MM.1S (cell line): ENCODE results near the gene SORT1.

ENCODE experiments used
- DNase-seq: peaks from one replicate; pipeline ENCODE4 v3.0.0-alpha.2; 2015
- H2AFZ ChIP-seq: fragments of 300-600 bp; sonication (generic); 2 replicates; pipeline ENCODE4 v1.6.0; 2016; ENCODE audit warnings: antibody characterized with exemption, low read length
- H3F3A ChIP-seq: fragments of 300-600 bp; sonication (generic); 2 replicates; pipeline ENCODE4 v1.6.1; 2016; ENCODE audit warnings: mild to moderate bottlenecking, antibody characterized with exemption, low read length, moderate library complexity, mixed read lengths; ENCODE audit not compliant: insufficient read depth
- H3K27ac ChIP-seq: fragments of 300-600 bp; sonication (generic); 2 replicates; pipeline ENCODE4 v1.5.1; 2016; ENCODE audit warnings: mild to moderate bottlenecking, low read length
- H3K27me3 ChIP-seq: fragments of 300-600 bp; sonication (generic); replicated peaks from 2 replicates; pipeline ENCODE4 v1.6.0; 2016; ENCODE audit warnings: low read length; ENCODE audit not compliant: insufficient read depth
- H3K36me3 ChIP-seq: fragments of 300-600 bp; sonication (generic); replicated peaks from 2 replicates; pipeline ENCODE4 v1.6.1; 2016; ENCODE audit warnings: mild to moderate bottlenecking, low read length, mixed read lengths; ENCODE audit not compliant: insufficient read depth
- H3K4me1 ChIP-seq: fragments of 300-600 bp; sonication (generic); 2 replicates; pipeline ENCODE4 v1.6.1; 2016; ENCODE audit warnings: low read length, mixed read lengths
- H3K4me2 ChIP-seq: fragments of 300-600 bp; sonication (generic); 2 replicates; pipeline ENCODE4 v1.6.0; 2016; ENCODE audit warnings: low read depth, low read length
- H3K4me3 ChIP-seq: fragments of 300-600 bp; sonication (generic); 2 replicates; pipeline ENCODE4 v1.5.1; 2016; ENCODE audit warnings: low read length, mixed read lengths
- H3K79me2 ChIP-seq: fragments of 300-600 bp; sonication (generic); 2 replicates; pipeline ENCODE4 v1.6.1; 2016; ENCODE audit warnings: mixed run types, low read length, mixed read lengths
- H3K9ac ChIP-seq: fragments of 300-600 bp; sonication (generic); 2 replicates; pipeline ENCODE4 v1.6.1; 2016; ENCODE audit warnings: low read length, mixed read lengths
- H3K9me2 ChIP-seq: fragments of 300-600 bp; sonication (generic); replicated peaks from 2 replicates; pipeline ENCODE4 v1.6.1; 2016; ENCODE audit warnings: mild to moderate bottlenecking, low read length, mixed read lengths; ENCODE audit not compliant: insufficient read depth
- H3K9me3 ChIP-seq: fragments of 300-600 bp; sonication (generic); replicated peaks from 2 replicates; pipeline ENCODE4 v1.6.1; 2016; ENCODE audit warnings: mild to moderate bottlenecking, low read length, mixed read lengths; ENCODE audit not compliant: insufficient read depth
- H4K20me1 ChIP-seq: fragments of 300-600 bp; sonication (generic); 2 replicates; pipeline ENCODE4 v1.6.1; 2016; ENCODE audit warnings: mild to moderate bottlenecking, low read length, moderate library complexity, mixed read lengths; ENCODE audit not compliant: insufficient read depth
- EZH2 ChIP-seq: fragments of 300-600 bp; sonication (generic); optimal IDR thresholded peaks from 2 replicates; pipeline ENCODE3; 2017; ENCODE audit warnings: low read depth, mild to moderate bottlenecking, antibody characterized with exemption, low read length, mixed read lengths
- EZH2phosphoT487 ChIP-seq: fragments of 300-600 bp; sonication (generic); IDR thresholded peaks from 2 replicates; pipeline ENCODE4 v1.6.1; 2018; ENCODE audit warnings: antibody characterized with exemption, low read length
- TF ChIP-seq, protein P1 (sequence below): fragments of 300-600 bp; sonication (generic); IDR thresholded peaks from 2 replicates; pipeline ENCODE4 v1.5.1; 2016; ENCODE audit warnings: antibody characterized with exemption, low read length, mixed read lengths

Gene SORT1

DNA sequence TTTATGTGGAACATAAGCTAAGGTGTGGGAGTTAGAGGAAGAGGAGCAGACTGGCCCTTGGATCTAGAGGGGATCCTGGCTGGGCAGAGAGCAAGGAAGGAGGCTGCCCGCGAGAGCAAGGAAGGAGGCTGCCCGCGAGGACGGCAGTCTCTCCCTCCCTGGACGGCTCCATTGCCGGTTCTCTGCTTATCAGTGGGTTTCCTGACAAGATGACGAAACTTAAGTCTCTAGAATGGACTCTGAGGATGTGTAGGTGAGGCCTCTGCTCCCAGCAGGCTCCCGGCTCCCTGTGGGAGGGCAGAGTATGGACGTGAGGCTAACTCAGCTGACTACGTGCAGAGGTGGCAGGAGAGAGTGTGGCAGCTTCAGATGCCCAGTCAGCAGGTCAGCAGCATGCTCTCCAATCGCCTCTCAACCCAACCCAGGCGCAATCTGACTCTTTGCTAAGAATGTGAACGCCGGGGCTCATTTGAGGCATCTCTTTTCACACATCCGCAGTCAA is 97.0 kb downstream of the SORT1 start:
- Histone ChIP-seq H3K79me2 (no peaks in the 10 kb centered on the region), H3K9ac (no peak overlapping the region), H3K4me1 (no peaks in the 10 kb centered on the region), H3K9me2 (no peaks in the 10 kb centered on the region), H3K4me3 (no peak overlapping the region), H3F3A (no peaks in the 10 kb centered on the region), H3K9me3 (no peaks in the 10 kb centered on the region), H2AFZ (no peak overlapping the region), H3K27ac (no peak overlapping the region), H3K4me2 (no peak overlapping the region), H3K27me3 (no peaks in the 10 kb centered on the region), H4K20me1 (no peaks in the 10 kb centered on the region), H3K36me3 (no peaks in the 10 kb centered on the region)
- DNase-seq: no peak
- no peak for TF ChIP-seq EZH2phosphoT487
- TF ChIP-seq EZH2: no peak
- TF ChIP-seq, protein P1, sequence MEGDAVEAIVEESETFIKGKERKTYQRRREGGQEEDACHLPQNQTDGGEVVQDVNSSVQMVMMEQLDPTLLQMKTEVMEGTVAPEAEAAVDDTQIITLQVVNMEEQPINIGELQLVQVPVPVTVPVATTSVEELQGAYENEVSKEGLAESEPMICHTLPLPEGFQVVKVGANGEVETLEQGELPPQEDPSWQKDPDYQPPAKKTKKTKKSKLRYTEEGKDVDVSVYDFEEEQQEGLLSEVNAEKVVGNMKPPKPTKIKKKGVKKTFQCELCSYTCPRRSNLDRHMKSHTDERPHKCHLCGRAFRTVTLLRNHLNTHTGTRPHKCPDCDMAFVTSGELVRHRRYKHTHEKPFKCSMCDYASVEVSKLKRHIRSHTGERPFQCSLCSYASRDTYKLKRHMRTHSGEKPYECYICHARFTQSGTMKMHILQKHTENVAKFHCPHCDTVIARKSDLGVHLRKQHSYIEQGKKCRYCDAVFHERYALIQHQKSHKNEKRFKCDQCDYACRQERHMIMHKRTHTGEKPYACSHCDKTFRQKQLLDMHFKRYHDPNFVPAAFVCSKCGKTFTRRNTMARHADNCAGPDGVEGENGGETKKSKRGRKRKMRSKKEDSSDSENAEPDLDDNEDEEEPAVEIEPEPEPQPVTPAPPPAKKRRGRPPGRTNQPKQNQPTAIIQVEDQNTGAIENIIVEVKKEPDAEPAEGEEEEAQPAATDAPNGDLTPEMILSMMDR: no peak

DNA sequence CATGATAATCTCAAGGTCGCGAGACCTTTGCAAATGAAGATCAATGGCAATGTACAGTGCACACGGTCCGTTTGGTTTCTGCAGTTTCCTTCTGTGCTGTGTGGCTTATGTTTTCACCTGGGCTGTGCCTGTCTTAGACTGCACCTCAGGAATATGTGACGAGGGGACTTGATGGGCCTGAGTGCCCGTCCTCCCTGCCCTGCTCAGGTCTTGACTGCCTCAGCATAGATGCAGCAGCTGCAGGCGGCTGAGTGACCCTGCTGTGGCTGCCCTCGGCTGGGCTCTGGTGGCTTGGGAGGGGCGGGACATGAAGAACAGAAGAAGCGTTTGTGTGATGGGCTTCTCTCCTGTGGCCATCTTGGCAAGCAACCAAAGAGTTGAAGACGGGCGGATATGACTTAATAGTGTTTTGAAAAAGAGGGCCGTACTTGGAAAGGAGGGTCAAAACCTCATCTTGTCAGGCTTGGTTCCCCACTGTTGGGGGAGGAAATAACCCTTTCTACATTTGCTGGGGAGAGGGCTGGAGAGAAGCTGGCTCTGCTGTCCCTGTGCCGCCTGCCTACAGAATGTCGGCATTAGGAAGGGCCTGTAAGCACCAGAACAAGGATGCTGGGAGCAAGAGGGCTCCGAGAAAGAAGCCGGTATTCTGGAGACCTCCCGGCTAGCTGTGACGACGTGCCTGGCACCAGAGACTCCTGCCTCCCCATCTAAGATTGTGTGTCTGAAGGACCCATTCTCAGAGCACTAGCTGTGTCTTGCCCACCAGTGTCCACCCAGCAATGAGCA is 98.0 kb downstream of the SORT1 start:
- H3K27ac ChIP-seq: no peak overlapping the region
- TF ChIP-seq, protein P1: no peak
- no peak for TF ChIP-seq EZH2
- TF ChIP-seq EZH2phosphoT487: no peak
- DNase-seq: no peak
- H3K4me1 ChIP-seq: no peaks in the 10 kb centered on the region
- no peak overlapping the region for H3K4me3 ChIP-seq
- no peaks in the 10 kb centered on the region for H3K79me2 ChIP-seq
- no peaks in the 10 kb centered on the region for H3K27me3 ChIP-seq
- no peaks in the 10 kb centered on the region for H3F3A ChIP-seq
- no peaks in the 10 kb centered on the region for H4K20me1 ChIP-seq
- no peaks in the 10 kb centered on the region for H3K9me3 ChIP-seq
- H2AFZ ChIP-seq: no peak overlapping the region
- H3K9me2 ChIP-seq: no peaks in the 10 kb centered on the region
- no peak overlapping the region for H3K9ac ChIP-seq
- H3K4me2 ChIP-seq: no peak overlapping the region
- H3K36me3 ChIP-seq: no peaks in the 10 kb centered on the region

DNA sequence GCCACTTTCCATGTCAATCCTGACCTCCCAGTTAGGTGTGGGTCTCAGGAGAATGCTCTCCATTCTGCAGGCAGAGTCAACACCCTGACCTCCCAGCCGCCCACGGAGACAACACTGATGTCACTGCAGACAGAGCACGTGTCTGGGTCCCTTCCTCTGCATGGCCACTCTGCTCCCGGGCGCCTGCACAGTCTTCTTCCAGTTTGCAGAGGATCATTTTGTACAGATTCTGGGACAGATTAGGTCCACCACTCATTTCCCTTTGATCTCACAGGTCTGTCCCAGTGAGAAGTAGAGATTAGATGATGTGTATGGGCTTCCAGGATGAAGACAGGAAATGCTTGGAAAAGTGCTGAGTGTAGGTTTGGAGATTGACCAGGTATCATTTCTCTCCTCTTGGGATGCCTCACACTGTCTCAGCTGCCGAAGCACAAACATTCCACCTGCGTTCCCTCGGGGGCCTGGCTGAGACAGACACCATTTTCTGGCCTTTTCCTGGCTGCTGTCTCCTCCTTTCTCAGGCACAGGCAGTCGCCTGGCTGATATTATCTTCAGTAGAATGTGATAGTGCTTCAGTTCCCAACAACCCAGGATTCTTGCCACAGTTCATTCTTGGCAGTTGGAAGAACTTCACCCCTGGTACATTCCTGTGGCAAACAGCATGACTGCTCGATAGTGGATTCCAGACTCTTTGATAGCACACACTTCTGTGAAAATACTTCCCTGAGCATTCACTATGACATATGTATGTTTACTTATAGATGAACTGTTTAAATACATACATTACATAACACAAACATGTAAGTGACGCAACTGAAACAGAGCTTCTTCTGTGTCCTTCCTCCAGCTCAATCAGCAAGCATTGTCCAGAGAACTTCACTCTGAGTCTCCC is 98.8 kb downstream of the SORT1 start:
- no peaks in the 10 kb centered on the region for H3K27me3 ChIP-seq
- H3K9me3 ChIP-seq: no peaks in the 10 kb centered on the region
- no peak overlapping the region for H3K4me2 ChIP-seq
- no peak overlapping the region for H3K4me3 ChIP-seq
- no peak overlapping the region for H2AFZ ChIP-seq
- H3F3A ChIP-seq: no peaks in the 10 kb centered on the region
- H3K9me2 ChIP-seq: no peaks in the 10 kb centered on the region
- DNase-seq: no peak
- no peak overlapping the region for H3K27ac ChIP-seq
- TF ChIP-seq, protein P1: no peak
- TF ChIP-seq EZH2phosphoT487: no peak
- TF ChIP-seq EZH2: no peak
- H3K36me3 ChIP-seq: no peaks in the 10 kb centered on the region
- no peaks in the 10 kb centered on the region for H4K20me1 ChIP-seq
- no peaks in the 10 kb centered on the region for H3K4me1 ChIP-seq
- H3K79me2 ChIP-seq: no peaks in the 10 kb centered on the region
- no peak overlapping the region for H3K9ac ChIP-seq
